ENCODE data around the gene CREB3L1. TPM values are rescaled to one million over a fixed set of nuclear protein-coding genes. Genes with fewer than 3 reads are reported as not detected.

CREB3L1 gene
- polyA plus RNA-seq, 1 experiment: 24.2 TPM

DNA sequence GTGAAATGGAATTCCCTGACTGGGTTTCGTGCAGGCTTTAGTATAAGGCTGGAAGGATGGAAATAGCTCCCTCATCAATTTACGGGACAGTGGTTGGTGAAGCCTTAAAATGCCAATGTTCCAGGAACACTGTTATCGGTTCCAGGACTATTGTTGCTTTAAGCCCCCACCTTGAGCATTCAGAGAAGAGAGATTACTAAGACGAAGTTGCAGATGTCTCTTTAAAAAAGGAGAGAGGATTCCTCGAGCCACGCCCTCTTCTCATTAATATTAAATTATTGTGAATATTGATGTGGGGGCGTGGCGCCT is 195 bp upstream of the CREB3L1 start:
- TF ChIP-seq CTCF (IDR thresholded peaks at IDR 0.05; ENCODE audit: low read depth, low read length): no peak
- ChIA-PET POLR2A (interaction anchor here (0.7 to 3.9 kb wide), 9 partner anchors 13 to 173 kb away, joined by 3 to 23 read pairs (median 9); no protein-coding TSS in a partner anchor), CTCF (interaction anchor here (0.6 to 4.3 kb wide), 13 partner anchors 10 to 417 kb away, joined by 3 to 89 read pairs (median 8); no protein-coding TSS in a partner anchor)
- H3K27ac ChIP-seq (ENCODE audit: low read depth, low read length): no peak overlapping the region
- no peaks in the 10 kb centered on the region for H3K27me3 ChIP-seq (ENCODE audit: control insufficient read depth, insufficient read depth, low read length)
- peaks cover 3% of the 10 kb centered on the region; the same call in 1 of the 2 replicates for H3K9me3 ChIP-seq (ENCODE audit: control insufficient read depth, insufficient read depth, low read length)
- DNase-seq (ENCODE audit: low read depth, low spot score): no peak
- peak overlapping the region; percentile 95 for H3K4me3 ChIP-seq (ENCODE audit: low read depth, low read length)

- POLR2A ChIA-PET: interaction anchor here (0.9 to 3.9 kb wide), 7 partner anchors 12 to 41 kb away, joined by 4 to 27 read pairs (median 15); no protein-coding TSS in a partner anchor
- CTCF ChIA-PET: interaction anchor here (0.6 to 4.3 kb wide), 25 partner anchors 8 to 405 kb away, joined by 3 to 89 read pairs (median 5); no protein-coding TSS in a partner anchor
- H3K4me3 ChIP-seq (ENCODE audit: low read depth, low read length): peak overlapping the region; percentile 95
- H3K27ac ChIP-seq (ENCODE audit: low read depth, low read length): peak overlapping the region; percentile 91
- DNase-seq (ENCODE audit: low read depth, low spot score): no peak
- peaks cover 3% of the 10 kb centered on the region; the same call in 1 of the 2 replicates for H3K9me3 ChIP-seq (ENCODE audit: control insufficient read depth, insufficient read depth, low read length)
- H3K27me3 ChIP-seq (ENCODE audit: control insufficient read depth, insufficient read depth, low read length): no peaks in the 10 kb centered on the region
- TF ChIP-seq CTCF (IDR thresholded peaks at IDR 0.05; ENCODE audit: low read depth, low read length): peak; percentile 83
Measured at GRCh38 chr11:46278387-46279125, 1.1 kb downstream of the CREB3L1 start.

DNA sequence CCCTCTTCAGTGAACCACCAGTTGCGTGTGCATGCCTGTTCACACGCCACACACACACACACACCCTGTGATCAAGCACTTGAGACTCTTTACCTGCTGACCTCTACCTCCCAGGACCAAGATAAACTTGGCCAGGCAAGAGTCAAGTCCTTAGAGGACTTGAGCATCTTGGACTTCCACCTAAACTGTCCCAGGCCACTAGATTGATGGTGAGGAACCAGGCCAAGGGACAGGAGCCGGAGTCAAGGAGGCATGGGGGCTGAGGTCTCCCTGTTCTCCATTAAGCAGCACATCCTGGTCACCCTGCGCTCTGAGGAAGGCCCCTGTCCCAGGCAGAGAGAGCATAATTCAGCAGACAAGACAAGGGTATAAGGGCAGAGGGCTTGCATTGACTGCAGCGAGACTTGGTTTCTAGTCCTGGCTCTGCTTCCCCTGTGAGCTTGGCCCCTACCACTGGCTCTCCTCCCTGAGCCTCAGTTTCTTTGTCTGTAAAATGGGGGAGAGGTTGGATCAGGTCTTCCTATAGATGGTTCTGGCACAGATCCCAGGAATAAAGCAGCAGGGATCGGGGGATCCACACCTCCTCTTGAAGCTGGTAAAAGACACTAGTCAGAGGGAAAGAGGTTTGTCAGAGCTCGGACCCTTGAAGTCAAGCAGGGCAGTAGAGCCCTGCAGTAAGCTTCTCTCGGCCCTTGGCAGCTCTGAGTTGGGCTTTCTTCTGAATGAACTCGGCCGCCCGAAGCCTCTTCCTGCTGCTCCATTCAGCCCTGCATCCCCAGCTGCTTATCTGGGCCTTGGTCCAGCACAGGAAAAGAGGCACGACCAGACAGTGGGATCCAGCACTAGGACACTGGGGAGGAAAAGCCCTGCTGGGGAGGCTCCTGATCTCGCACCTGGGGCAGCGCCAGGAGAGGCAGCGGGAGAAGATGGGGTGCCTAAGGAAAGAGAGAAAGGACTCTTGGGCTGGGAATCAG is 2.0 kb downstream of the CREB3L1 start:
- no peaks in the 10 kb centered on the region for H3K27me3 ChIP-seq (ENCODE audit: control insufficient read depth, insufficient read depth, low read length)
- peaks cover 3% of the 10 kb centered on the region; the same call in 1 of the 2 replicates for H3K9me3 ChIP-seq (ENCODE audit: control insufficient read depth, insufficient read depth, low read length)
- TF ChIP-seq CTCF (IDR thresholded peaks at IDR 0.05; ENCODE audit: low read depth, low read length): no peak
- peak overlapping the region; percentile 91 for H3K27ac ChIP-seq (ENCODE audit: low read depth, low read length)
- ChIA-PET POLR2A (interaction anchor here (0.5 to 3.9 kb wide), 6 partner anchors 11 to 637 kb away, joined by 3 to 27 read pairs (median 4); no protein-coding TSS in a partner anchor), CTCF (interaction anchor here (0.7 to 4.3 kb wide), 16 partner anchors 8 to 149 kb away, joined by 3 to 89 read pairs (median 5); no protein-coding TSS in a partner anchor)
- H3K4me3 ChIP-seq (ENCODE audit: low read depth, low read length): peak overlapping the region; percentile 95
- DNase-seq (ENCODE audit: low read depth, low spot score): no peak

- ChIA-PET POLR2A (interaction anchor here (1.0 to 3.9 kb wide), 4 partner anchors 9 to 32 kb away, joined by 3 to 27 read pairs (median 19); no protein-coding TSS in a partner anchor), CTCF (interaction anchor here (4.3 kb wide), 1 partner anchor 39 kb away, joined by 89 read pairs; no protein-coding TSS in a partner anchor)
- Histone ChIP-seq H3K27me3 (ENCODE audit: control insufficient read depth, insufficient read depth, low read length) (no peaks in the 10 kb centered on the region), H3K27ac (ENCODE audit: low read depth, low read length) (peak overlapping the region; percentile 57), H3K9me3 (ENCODE audit: control insufficient read depth, insufficient read depth, low read length) (peaks cover 3% of the 10 kb centered on the region; the same call in 1 of the 2 replicates), H3K4me3 (ENCODE audit: low read depth, low read length) (peak overlapping the region; percentile 61)
- DNase-seq (ENCODE audit: low read depth, low spot score): no peak
- TF ChIP-seq CTCF (IDR thresholded peaks at IDR 0.05; ENCODE audit: low read depth, low read length): no peak
Measured at GRCh38 chr11:46280706-46281105, 3.2 kb downstream of the CREB3L1 start.
